Adrenal gland (tissue), 5 donors: ENCODE results near the gene PPP1R9B.

Experiments
- CTCF ChIP-seq, 6 experiments: fragments of 450-650 bp in 4 of 6; fragments of 200-600 bp in 2 of 6; sonication (generic) in 1 of 6; IDR thresholded peaks; 1 replicate in 5 of 6; 2 replicates in 1 of 6; pipeline versions ENCODE4 v1.5.1 to v1.8.0; 2016 to 2021; ENCODE audit warnings: antibody characterized with exemption in 6 of 6, mild to moderate bottlenecking in 2 of 6, moderate library complexity in 1 of 6
- POLR2A ChIP-seq, 2 donors: fragments of 450-650 bp; IDR thresholded peaks; one replicate each; pipeline ENCODE4 v1.6.1; 2017; ENCODE audit warnings: antibody characterized with exemption in 2 of 2, mild to moderate bottlenecking in 2 of 2, moderate library complexity in 1 of 2
- donor health status: DM: no; HTN: no; CAD: no.

DNA sequence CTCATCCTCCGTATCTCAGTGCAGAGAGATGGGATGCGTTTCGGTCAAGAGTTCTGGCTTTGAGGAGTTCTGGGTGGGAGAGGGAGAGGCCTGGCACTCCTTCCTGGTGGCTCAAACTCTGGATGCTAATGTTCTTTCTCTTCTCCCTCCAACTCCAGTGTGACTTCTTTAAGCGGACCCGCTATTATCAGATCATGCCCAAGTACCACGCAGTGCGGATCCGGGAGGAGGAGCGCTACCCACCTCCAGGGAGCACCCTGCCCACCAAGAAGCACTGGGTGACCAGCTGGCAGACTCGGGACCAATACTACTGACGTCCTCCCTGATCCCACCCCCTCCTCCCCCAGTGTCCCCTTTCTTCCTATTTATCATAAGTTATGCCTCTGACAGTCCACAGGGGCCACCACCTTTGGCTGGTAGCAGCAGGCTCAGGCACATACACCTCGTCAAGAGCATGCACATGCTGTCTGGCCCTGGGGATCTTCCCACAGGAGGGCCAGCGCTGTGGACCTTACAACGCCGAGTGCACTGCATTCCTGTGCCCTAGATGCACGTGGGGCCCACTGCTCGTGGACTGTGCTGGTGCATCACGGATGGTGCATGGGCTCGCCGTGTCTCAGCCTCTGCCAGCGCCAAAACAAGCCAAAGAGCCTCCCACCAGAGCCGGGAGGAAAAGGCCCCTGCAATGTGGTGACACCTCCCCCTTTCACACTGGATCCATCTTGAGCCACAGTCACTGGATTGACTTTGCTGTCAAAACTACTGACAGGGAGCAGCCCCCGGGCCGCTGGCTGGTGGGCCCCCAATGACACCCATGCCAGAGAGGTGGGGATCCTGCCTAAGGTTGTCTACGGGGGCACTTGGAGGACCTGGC, 61.3 kb downstream of the PPP1R9B start:
- TF ChIP-seq CTCF (IDR thresholded peaks at IDR 0.05) = no peak
- TF ChIP-seq POLR2A (IDR thresholded peaks at IDR 0.05) = no peak
